ENCODE measurements around the gene ZNF750.

- no peak for TF ChIP-seq RAD21 (IDR thresholded peaks at IDR 0.05; ENCODE audit: insufficient read depth, low read depth, low read length)
- no peak for TF ChIP-seq NFXL1 (IDR thresholded peaks at IDR 0.05; ENCODE audit: borderline replicate concordance)
- TF ChIP-seq, protein P1, sequence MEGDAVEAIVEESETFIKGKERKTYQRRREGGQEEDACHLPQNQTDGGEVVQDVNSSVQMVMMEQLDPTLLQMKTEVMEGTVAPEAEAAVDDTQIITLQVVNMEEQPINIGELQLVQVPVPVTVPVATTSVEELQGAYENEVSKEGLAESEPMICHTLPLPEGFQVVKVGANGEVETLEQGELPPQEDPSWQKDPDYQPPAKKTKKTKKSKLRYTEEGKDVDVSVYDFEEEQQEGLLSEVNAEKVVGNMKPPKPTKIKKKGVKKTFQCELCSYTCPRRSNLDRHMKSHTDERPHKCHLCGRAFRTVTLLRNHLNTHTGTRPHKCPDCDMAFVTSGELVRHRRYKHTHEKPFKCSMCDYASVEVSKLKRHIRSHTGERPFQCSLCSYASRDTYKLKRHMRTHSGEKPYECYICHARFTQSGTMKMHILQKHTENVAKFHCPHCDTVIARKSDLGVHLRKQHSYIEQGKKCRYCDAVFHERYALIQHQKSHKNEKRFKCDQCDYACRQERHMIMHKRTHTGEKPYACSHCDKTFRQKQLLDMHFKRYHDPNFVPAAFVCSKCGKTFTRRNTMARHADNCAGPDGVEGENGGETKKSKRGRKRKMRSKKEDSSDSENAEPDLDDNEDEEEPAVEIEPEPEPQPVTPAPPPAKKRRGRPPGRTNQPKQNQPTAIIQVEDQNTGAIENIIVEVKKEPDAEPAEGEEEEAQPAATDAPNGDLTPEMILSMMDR (IDR thresholded peaks at IDR 0.05 in 2 of 3, conservative IDR thresholded peaks at IDR 0.05 in 1 of 3; ENCODE audit: control insufficient read depth in 2 of 3, extremely low read depth in 1 of 3, insufficient read depth in 1 of 3, low read depth in 3 of 3, low read length in 3 of 3): no peak
- no peak for TF ChIP-seq IKZF2 (IDR thresholded peaks at IDR 0.05)
- TF ChIP-seq PAX8 (IDR thresholded peaks at IDR 0.05): no peak
- no peak for TF ChIP-seq BACH1 (IDR thresholded peaks at IDR 0.05; ENCODE audit: borderline replicate concordance)
Observed at GRCh38 chr17:82826211-82826610, 13.6 kb downstream of the ZNF750 start.
